SH-SY5Y (cell line): ENCODE results near the gene MTERF2.

Experiments
- GATA2 ChIP-seq: IDR thresholded peaks from 2 replicates; pipeline ENCODE4 v1.6.1; 2011; ENCODE audit warnings: mild to moderate bottlenecking, low read depth, low read length
- GATA3 ChIP-seq: IDR thresholded peaks from 2 replicates; pipeline ENCODE4 v1.6.1; 2011; ENCODE audit warnings: low read depth, mild to moderate bottlenecking, low read length, moderate library complexity

MTERF2 gene

DNA sequence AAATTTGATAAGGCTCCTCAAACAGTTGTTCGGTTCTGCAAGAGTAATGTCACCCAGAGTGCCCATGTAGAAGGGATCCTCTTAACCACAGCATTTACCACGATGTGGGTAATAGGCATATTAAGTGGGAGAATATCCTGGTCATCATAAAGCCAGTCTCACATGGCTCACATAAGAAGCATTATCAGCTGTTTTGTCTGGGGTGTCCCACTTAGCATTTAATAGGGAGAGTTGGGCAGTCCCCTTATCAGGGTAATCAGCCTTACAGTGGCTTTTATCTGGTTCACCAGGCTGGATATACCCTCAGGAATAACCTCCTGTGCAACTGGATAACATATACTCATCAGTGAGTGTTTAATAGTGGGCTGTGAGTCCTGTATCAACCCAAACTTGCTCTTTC is 44.2 kb downstream of the MTERF2 start:
- no peak for TF ChIP-seq GATA2
- TF ChIP-seq GATA3, result no peak

DNA sequence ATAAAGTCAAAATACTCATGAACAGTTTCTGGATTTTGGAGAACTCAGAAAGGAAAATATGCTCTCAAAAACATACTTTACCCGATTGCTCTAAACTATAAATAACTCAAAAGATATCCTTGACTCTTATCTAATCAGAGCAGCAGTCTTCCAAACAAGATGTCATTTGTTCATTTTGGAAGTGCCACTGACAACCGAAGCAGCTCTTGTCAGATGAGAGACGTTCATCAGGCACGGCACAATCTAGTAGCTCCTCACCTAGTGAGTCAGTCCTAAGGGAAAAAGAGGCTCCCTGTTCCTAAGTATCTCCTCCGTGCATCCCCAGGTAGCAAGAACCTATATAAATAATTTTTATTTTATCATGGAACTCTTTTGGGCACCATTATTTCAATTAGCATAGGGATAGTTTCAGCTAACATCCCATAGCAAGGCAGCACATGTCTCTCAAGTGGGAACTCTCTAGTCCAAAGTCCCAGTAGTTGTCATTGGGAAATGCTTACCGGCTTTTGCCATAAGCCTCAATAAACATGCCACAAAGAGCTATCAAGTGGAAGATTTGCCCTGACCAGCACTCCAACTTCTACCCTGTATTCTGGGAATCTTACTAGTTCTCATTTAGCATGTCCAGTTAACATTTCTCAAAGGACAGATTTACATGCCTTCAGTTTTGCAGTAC is 45.3 kb downstream of the MTERF2 start:
- no peak for TF ChIP-seq GATA2
- no peak for TF ChIP-seq GATA3

GRCh38 chr12:106934277-106934676 is 52.7 kb downstream of the MTERF2 start:
- no peak for TF ChIP-seq GATA3
